Measurements from ENCODE around the gene ZNF490.
"Not testable (repeated sequence)": the region's sequence is repeated elsewhere in the genome, so short reads cannot be mapped to it uniquely, and the experiment has no call there.

ZNF490 gene

GRCh38 chr19:12621253-12622024 lies 10.8 kb upstream of the ZNF490 start:
- DNase-seq (ENCODE audit: low spot score) = not testable (repeated sequence)

GRCh38 chr19:12617646-12618045 lies 7.0 kb upstream of the ZNF490 start:
- no peak for DNase-seq (ENCODE audit: low spot score)

- DNase-seq (ENCODE audit: low spot score) = no peak
Measured at GRCh38 chr19:12611361-12611699, 717 bp upstream of the ZNF490 start.

- no peak for DNase-seq (ENCODE audit: low spot score)
Measured at GRCh38 chr19:12607631-12608030, 3.0 kb downstream of the ZNF490 start.

- no peak for DNase-seq (ENCODE audit: low spot score)
Measured at GRCh38 chr19:12606796-12607195, 3.8 kb downstream of the ZNF490 start.

- peak; percentile 60 for DNase-seq (ENCODE audit: low spot score)
Measured at GRCh38 chr19:12603714-12604113, 6.9 kb downstream of the ZNF490 start.

- DNase-seq (ENCODE audit: low spot score) = no peak
Measured at GRCh38 chr19:12597594-12597993, 13.0 kb downstream of the ZNF490 start.

GRCh38 chr19:12596927-12597548 lies 13.6 kb downstream of the ZNF490 start:
- no peak for DNase-seq (ENCODE audit: low spot score)

- no peak for DNase-seq (ENCODE audit: low spot score)
Measured at GRCh38 chr19:12596485-12596884, 14.1 kb downstream of the ZNF490 start.

- no peak for DNase-seq (ENCODE audit: low spot score)
Measured at GRCh38 chr19:12581100-12581499, 29.5 kb downstream of the ZNF490 start.

- DNase-seq (ENCODE audit: low spot score) = no peak
Measured at GRCh38 chr19:12580180-12580694, 30.4 kb downstream of the ZNF490 start.

GRCh38 chr19:12578641-12579040 lies 32.0 kb downstream of the ZNF490 start:
- DNase-seq (ENCODE audit: low spot score) = no peak

- DNase-seq (ENCODE audit: low spot score) = no peak
Measured at GRCh38 chr19:12574036-12574435, 36.6 kb downstream of the ZNF490 start.

GRCh38 chr19:12567951-12568350 lies 42.7 kb downstream of the ZNF490 start:
- DNase-seq (ENCODE audit: low spot score) = no peak

GRCh38 chr19:12566380-12566779 lies 44.2 kb downstream of the ZNF490 start:
- DNase-seq (ENCODE audit: low spot score) = not testable (repeated sequence)

GRCh38 chr19:12564016-12564664 lies 46.5 kb downstream of the ZNF490 start:
- peak; percentile 91 for DNase-seq (ENCODE audit: low spot score)

- no peak for DNase-seq (ENCODE audit: low spot score)
Measured at GRCh38 chr19:12555456-12555930, 55.1 kb downstream of the ZNF490 start.

- DNase-seq (ENCODE audit: low spot score) = peak; percentile 95
Measured at GRCh38 chr19:12551060-12551832, 59.4 kb downstream of the ZNF490 start, which contains the start of gene ZNF564. ZNF564 (minus strand) TSS chr19:12551482; CDS start chr19:12551332, 150 bp downstream.

- no peak for DNase-seq (ENCODE audit: low spot score)
Measured at GRCh38 chr19:12546903-12547302, 63.7 kb downstream of the ZNF490 start.

GRCh38 chr19:12546068-12546467 lies 64.5 kb downstream of the ZNF490 start:
- DNase-seq (ENCODE audit: low spot score) = no peak

- no peak for DNase-seq (ENCODE audit: low spot score)
Measured at GRCh38 chr19:12545267-12545666, 65.3 kb downstream of the ZNF490 start.

- DNase-seq (ENCODE audit: low spot score) = no peak
Measured at GRCh38 chr19:12544401-12544876, 66.2 kb downstream of the ZNF490 start.
